Right lung (tissue), 5 donors: ENCODE measurements around the gene A1CF. TPM values are rescaled to one million over a fixed set of nuclear protein-coding genes. Genes with fewer than 3 reads are reported as not detected.

ENCODE experiments used
- DNase-seq, 2 donors: peaks; one replicate each; pipeline ENCODE4 v3.0.0-alpha.2; 2013
- polyA plus RNA-seq, 5 donors: library from polyadenylated mRNA; unstranded; fragments of 120-200 nt; gene quantifications; one replicate each; pipeline versions ENCODE4 v1.2.1 to v1.2.3, GENCODE V29; 2013; ENCODE audit warnings: inconsistent platforms in 1 of 5, low replicate concordance in 1 of 5; ENCODE audit not compliant: insufficient read length in 5 of 5, insufficient read depth in 1 of 5

Gene A1CF
- polyA plus RNA-seq, 5 donors = 0.05 to 0.42 (median 0.16) TPM

DNA sequence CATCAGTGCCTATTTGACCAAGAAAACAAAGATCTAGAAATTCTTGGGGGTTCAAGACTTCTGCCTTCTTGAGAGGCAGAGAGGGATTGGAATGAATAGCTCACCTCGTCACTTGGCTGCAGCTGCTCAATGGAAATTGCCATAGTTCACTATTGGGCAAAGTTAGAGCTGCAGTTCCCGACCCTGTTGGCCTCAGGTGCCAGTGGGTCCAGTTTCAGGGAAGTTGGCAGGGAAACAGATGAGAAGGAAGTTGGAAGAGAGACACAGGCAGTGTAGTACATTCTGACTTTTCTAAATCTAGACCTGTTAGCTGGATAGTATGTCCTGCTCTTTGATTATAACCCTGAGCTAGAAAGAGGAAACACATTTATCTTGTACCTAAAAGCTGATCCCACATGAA is 19.1 kb downstream of the A1CF start:
- no peak for DNase-seq

DNA sequence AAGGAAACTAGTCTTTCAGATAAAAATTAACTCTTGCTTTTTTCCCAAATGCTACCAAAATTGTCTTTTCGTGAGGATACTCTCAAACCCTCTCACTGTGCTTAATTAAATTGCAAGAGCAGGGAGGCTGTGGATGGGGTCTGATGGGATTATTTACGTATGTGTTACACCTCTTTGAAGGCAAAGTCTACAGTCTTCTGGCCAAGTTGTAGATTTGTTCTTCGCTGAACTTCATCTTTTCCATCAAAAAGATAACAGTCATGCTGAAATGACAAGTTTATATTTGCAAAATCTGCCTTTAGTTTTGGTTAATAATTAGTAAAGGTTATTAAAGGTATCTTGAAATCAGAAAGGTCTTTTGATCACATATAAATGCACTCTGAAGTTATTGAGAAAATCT is 22.7 kb downstream of the A1CF start:
- no peak for DNase-seq

DNA sequence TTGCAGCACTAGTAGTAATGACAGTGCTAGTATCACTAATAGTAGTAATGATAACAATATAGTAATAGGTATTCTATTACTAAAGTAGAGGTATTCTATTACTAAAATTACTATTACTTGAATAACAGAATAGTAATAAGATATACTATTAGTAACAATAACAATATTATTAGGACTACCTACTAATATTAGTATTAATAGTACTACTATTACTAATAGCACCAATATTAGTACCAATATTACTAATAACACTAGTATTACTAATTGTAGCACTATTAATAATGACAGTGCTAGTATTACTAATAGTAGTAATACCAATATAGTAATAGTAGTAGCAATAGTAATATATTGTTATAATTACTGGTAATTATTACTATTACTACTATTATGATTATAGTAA is 24.1 kb downstream of the A1CF start:
- no peak for DNase-seq

DNA sequence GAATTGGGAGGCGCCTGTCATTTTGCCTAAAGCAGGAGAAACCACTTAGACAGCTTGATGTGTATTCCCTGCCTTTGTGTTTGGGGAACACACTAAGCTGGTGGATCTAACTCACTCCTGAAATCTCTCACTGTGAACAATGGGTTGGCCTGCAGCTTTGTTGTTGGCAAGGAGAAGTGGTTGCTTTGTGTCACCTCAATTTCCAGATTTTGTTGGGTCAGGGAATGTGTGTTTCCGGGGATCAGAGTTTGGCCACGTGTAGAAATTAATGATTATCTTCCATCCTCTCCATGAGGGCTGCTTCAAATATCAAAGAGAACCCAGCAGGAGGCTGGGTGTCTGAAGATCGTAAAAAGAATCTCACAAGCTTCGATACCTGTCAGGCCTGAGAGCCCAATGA is 27.8 kb downstream of the A1CF start:
- DNase-seq = no peak

DNA sequence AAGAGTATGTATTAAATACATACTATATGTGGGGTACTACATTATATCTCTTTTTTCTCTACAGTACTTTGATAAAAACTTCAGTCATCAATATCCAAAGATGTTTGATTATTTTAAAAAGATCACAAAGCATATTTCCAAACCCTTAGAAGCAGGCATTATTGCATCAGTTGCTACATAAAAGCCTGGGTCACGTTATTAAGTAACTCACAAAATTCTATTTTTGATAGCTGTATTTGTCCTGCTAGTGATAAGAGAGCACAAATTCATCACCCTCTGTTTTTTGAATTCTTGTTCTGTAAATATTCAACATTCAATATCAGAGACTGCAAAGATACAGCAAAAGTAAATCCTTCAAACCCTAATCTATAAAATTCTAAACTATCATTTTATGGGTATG is 30.0 kb downstream of the A1CF start:
- DNase-seq = no peak

DNA sequence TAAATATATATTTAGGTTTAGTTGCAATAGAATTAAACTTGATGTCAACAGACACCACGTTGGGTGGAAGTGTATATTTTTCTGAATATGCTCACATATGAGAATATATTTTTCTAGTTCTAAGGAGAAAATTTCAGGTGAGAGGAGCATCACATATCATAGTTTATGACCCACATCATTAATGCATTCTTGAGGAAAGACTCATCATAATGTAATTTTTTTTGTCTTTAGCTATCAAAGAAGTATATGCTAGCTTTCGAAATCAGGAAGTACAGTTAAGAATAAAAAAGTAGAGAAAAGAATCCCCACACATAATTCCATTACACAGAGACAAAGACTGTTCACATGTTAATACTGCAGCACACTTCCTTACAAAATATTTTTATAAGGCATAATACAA is 30.4 kb downstream of the A1CF start:
- DNase-seq = no peak

DNA sequence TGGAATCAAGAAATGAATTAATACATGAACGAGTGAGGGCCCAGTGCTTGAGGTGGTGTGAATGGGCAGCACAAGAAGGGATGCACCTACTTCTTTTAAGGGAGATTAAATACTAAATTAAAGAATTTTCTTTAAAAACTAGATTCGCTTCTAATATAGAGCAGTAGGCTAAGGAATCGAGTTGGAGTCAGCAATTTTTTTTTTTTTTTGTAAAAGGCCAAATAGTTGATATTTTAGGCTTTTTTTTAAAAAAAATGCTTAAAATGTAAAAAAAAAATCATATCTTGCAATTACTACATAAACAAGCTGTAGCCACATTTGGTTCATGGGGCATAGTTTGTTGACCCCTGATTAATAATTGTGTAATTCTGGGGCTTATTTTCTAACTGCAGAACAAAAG is 31.9 kb downstream of the A1CF start:
- DNase-seq = no peak

DNA sequence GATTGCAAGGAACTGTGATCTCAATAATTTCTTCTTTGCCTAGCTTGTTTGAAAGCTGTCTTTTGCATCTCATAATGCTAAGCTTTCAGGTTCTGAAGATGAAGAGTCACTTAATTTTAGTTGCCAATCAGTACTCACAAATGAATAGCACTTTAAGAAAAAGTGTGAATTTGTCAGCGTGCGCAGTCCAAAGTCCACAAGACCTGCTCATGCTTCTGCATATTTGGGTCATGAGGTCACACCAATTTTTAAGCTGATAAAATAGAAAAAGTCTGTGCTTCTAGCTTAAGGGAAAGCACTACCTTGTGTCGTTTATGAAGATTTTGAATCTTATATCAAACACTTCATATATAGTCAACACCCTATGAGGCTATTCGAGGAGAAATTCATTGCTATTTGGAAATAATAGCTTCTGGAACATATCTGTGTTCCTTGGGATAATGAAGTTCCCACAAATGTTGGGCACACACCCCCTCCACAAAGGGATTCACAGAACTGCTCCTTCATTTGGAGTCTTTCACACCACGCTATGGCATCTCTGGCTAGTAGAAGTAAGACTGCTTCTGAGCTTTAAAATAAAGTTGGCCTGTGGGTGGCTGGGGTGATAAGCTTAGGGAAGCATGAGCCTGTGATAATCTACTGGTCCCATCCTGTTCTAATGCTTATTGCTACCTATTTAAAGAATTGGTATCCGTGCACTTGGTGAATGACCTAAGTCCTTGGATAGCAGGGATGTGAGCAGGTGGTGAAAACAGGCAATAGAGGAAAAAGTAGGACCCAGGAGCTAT is 33.3 kb downstream of the A1CF start:
- no peak for DNase-seq

DNA sequence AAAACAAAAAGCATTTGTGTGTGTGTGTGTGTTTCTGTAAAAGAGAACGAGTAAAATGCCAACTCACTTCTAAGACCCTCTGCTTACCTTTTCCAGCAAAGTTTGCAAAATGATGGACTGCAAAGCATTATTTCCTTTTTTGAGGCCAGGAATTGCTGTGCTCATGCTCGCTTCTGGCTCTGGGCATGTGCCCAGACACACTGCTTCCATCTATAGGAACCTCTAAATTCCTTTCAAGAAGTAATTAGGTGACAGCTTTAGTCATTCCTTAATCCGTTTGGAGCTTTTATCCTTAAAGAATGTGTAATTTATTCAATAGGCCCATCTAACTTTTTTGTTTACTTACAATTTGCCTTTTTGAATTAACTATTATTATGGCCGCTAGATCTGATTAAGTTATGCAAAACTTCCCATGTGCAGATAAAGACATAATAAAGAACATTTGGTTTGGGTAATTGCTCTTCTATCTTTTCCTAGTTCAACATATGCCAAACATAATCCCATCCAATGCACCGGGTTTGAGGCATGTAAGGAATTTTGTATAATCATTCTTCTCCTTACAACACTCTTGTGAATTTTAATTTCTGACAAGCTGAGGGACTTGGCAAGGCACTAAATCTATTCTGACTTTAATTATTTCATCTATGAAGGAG is 34.7 kb downstream of the A1CF start:
- DNase-seq = no peak

DNA sequence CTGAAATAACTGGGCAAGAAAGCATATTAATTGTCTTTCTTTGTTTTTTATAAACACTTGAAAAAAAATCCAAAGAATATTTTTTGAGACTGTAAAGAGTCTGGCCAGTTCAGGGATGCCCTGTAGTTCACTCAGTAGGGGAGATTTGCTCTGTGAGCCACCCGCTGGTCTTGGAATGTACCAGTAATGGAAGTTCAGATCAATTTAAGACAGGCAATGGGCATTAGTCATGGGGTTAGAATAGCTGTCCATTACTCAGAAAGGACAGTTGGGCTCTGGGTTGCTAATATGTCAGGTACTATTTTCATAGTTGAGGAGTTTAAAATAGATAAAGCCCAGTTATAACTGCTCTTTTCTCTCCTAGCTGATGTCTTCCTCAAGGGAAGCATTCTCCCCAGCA is 38.7 kb downstream of the A1CF start:
- DNase-seq = no peak

DNA sequence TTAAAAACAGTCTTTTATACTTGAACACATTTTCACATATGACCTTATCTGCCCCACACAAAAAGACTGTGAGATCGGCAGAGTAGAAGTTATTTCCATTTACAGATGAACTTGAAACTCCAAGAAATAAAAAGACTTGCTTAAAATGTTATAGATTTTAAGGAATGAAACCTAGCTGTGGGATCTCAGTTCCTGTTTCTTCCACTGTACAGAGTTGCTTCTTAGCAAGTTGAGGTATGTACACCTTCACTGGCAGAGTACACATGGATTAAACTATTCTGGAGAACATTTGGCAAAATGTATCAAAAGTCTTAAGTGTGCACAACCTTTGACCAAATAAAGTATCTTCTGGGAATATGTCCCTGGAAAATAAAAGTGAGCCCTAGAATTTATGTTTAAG is 48.3 kb downstream of the A1CF start:
- DNase-seq = no peak

DNA sequence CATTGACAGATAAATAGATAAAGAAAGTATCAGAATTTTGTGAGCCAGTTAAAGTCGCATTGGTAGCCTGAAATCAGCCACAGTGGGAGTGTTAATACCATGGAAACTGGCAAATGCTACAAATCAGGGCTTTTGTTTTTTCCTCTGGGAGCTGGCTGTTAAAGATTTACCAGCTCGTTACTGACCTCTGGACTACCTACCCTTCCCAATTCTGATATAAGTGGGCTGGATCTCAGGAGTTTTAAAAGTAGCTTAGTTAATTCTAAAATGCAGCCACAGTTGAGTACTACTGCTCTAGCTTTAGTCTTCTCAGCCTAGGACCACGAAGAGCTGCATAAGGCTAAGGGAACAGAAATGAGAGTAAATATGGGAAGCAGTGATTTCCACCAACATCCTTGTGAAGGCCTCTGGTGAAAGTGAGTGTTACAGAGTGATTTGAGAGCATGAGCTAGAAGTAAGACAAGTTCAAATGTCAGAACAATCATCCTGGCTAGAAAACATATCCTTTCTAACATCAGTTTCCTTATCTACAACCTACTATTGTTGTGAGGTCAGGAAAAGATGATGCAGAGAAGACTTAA is 53.2 kb downstream of the A1CF start:
- no peak for DNase-seq

DNA sequence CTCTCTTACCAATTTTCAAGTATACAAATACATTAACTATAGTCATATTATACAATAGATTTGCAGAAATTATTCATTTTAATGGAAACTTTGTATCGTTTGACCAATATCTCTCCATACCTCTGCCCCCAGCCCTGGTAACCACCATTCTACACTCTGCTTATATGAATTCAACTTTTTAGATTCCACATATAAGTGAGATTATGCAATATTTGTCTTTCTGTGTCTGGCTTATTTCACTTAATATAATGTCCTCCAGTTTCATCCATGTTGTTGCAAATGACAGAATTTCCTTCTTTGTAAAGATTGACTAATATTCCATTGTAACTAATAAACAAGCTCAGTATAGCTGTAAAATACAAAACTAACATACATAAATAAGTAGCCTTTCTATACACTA is 55.4 kb downstream of the A1CF start:
- no peak for DNase-seq

DNA sequence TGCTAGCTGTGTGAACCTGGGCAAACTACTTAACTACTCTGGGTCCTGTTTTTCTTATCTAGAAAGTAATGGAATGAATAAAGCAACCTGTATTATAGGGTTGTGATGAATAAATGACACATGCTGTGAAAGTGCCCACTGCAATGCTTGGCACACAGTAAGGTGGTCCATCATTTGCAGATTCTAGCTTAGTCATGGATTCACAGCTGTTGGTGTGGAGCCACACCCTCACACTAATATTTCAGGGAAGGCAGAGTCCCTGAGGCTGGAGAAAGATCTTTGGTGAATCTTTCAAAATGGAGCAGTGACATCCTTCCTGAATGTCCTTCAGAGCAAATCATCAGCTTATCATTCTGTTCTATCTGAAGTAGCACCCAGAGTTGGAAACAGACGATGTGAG is 60.6 kb downstream of the A1CF start:
- DNase-seq = no peak

DNA sequence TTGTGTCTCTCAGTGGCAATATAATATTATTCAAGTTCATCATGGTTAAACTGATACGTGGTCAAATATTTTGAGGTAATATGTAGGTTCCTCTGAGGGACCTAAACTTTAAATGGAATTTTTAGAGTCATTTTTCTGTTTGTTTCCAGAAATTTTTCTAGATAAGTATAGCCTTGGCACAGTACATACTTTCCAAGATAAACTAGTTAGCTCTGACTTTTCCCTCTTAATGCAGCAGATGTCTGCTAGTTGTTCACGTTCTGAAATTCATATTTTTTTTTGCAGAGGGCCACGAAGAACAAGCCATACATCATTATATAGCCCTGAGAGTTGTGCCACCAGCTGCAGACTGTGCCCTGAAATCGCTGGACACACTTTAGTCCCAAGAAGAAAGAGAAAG is 61.6 kb downstream of the A1CF start:
- no peak for DNase-seq

DNA sequence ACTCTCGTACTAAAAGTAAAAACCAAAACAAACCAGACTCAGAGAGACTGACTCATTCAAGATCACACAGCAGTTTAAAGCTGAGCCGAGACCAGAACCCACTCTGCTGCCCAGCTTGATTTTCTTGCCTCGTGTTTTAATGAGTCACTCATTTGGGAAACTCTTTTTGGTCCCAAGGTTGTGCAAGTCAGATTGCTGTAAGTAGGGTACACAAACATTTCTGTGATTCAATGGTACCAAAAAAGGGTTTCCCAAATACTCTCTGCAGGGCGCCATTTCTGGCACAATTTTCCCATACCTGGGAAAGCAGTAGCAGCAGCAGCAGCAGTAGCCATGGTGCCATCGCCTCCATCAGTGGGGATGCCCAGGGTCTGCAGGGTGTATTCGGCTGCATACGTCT is 75.8 kb downstream of the A1CF start:
- no peak for DNase-seq

DNA sequence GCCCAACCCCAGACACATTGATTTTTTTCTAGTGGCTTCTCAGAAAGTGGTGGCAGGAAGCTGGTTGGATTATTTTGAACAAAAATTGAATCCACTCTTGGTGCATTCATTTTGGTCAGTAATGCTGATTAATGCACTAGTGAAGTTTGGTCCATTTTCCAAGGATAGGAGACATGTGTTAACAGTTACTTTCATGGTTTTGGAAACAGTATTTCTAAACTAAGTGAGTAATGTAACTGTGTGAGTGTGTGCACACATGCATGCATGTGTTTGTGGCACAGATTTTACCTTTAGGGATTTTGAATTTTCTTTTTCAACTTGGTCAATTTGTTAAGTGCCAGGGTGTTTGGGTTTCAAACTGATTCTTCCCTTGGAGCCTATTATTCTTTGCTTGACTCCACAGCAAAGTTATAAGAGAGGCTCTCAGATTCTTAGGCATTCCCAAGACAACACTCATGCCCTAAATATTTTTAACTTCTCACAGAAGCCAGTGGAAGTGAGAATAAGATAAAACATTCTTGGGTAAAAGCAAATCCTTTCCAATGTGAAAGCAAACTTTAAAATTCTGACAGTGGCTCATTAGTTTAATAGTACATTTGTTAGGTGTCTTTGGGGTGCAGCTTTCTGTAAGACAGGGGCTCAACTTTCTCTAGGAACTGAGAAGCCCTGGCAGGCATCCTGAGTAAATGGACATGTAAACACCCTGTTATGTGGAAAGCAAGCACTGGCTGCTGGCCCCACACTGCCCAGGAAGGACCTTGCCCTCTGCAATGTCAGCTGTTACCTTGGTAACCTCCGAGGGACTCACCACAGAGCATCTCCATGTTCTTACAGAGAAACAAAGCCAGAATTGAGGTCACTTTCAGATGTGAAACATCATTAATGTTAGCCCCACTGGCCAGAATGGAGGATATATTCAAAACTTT is 77.3 kb downstream of the A1CF start:
- DNase-seq = no peak

DNA sequence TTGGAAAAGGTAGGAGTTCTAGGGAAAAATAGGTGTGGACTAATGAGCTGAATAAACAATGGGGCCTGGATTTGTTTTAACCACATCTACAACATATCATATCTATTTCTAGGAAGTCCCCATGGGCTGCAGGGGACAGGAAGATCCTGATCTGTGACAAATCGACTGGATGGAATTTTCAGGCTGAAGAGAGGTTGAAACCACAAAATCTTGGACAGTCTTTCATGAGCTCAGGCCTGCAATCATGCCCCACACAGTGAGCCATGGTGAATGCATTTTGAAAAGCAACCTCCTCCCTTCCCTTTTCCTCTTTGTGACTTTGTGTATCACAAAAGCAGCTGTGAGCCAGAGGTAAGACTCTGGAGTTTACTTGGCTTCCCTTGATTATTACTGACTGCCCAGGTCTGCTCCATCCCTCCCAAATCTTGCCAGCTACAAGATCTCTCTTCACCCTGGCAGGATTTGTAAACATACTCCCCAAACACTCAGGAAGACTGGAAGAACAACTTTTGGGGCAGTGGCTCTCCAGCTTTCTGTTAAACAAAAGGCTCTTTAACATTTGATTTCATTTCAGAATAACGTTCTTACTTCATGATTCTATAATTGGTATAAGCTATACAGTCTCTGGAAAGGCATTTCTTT is 79.3 kb downstream of the A1CF start:
- peak; percentile 26 to 30 for DNase-seq

DNA sequence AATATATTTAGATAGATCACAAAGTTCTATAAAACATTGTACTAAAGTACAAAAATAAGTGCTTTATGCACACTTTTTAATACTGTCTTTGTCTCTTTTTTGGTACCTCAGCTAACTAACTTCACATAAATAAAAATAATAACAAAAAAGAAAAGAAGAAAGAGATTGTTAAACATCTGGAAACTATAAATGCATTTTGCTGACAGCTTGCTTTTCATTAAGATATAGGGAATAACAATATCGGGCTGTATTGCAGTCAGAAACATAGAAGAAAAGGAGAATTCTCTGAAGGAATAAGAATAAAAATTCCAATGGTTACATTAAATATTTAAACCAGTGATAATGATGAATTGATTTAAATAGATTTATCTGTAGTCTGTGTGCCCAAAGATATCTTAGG is 85.8 kb downstream of the A1CF start:
- DNase-seq = no peak

DNA sequence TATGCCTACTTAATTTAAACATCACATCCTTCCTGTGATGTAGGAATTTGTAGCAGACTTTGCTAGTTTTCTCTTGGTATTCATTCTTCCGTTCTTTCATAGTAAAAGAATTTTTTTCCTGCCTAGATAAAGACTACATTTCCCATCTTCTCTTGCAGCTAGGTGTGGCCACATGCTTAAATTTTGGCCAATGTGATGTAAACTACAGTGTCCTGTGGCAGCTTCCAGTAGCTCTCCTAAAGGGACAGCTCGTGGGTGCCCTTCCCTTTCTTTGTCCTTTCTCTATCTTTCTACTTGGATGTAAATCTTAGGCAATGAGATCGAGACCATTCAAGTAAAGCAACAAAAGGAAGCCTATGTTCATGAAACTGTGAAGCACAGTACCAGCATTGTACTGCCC is 87.1 kb downstream of the A1CF start:
- no peak for DNase-seq

DNA sequence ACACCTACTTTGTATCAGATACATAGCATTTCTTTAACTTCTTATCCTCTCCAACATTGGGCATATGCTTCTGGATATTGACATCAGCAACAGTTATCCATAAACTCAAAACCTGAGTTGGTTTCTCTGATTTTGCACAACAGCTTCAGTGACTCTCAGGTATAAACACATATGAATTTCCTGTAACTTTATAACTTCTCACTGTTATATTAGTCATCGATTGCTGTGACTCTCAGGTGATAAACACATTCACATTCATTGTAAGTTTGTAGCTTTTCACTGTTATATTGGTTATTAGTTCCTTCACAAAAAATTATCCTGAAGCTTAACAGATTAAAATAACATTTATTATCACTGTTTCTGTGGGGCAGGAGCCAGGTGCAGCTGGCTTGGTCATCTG is 88.7 kb downstream of the A1CF start:
- DNase-seq = no peak

DNA sequence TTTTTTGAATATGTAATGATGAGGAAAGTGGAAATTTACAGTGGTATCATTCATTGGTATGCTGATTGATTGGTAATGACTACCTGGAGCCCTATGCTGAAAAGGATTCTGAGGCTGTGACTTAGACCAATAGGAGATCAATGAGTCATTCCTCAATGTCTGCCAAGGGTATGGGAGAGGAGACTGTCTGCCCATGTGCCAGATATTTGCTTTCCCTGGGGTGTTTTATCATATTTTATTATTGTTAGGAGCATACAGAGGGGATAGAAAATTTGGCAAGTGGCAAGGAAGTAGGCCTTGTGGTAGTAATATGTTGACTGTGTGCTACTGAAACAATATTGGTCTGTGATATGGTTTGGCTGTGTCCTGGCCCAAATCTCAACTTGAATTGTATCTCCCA is 90.9 kb downstream of the A1CF start:
- no peak for DNase-seq
